C4-2B (cell line): ENCODE results near the gene TADA2B.

ENCODE experiments used
- CTCF ChIP-seq: fragments of 450-650 bp; conservative IDR thresholded peaks from 2 replicates; pipeline ENCODE4 v1.5.1; 2017; ENCODE audit warnings: mild to moderate bottlenecking
- ZFX ChIP-seq: fragments of 450-650 bp; IDR thresholded peaks from 2 replicates; pipeline ENCODE4 v1.6.1; 2017

- TF ChIP-seq CTCF = no peak
- no peak for TF ChIP-seq ZFX
Observed at GRCh38 chr4:7018281-7018680, 24.9 kb upstream of the TADA2B start.
